Measurements from ENCODE around the gene UBE3D.
"Not testable (repeated sequence)": the region's sequence is repeated elsewhere in the genome, so short reads cannot be mapped to it uniquely, and the experiment has no call there.

The UBE3D gene

GRCh38 chr6:82910395-82910794, 155.2 kb downstream of the UBE3D start:
- DNase-seq (ENCODE audit: low read depth): no peak

- DNase-seq (ENCODE audit: low read depth): no peak
Measured at GRCh38 chr6:82909551-82909950, 156.1 kb downstream of the UBE3D start.

GRCh38 chr6:82908661-82909060, 157.0 kb downstream of the UBE3D start:
- DNase-seq (ENCODE audit: low read depth): no peak

- DNase-seq (ENCODE audit: low read depth): no peak
Measured at GRCh38 chr6:82906951-82907350, 158.7 kb downstream of the UBE3D start.

GRCh38 chr6:82906489-82906888, 159.2 kb downstream of the UBE3D start:
- no peak for DNase-seq (ENCODE audit: low read depth)

GRCh38 chr6:82904860-82905259, 160.8 kb downstream of the UBE3D start:
- no peak for DNase-seq (ENCODE audit: low read depth)

- no peak for DNase-seq (ENCODE audit: low read depth)
Measured at GRCh38 chr6:82904257-82904656, 161.4 kb downstream of the UBE3D start.

- DNase-seq (ENCODE audit: low read depth): no peak
Measured at GRCh38 chr6:82902290-82902689, 163.4 kb downstream of the UBE3D start.

- DNase-seq (ENCODE audit: low read depth): no peak
Measured at GRCh38 chr6:82894653-82895259, 170.9 kb downstream of the UBE3D start.

GRCh38 chr6:82893889-82894652, 171.6 kb downstream of the UBE3D start:
- no peak for DNase-seq (ENCODE audit: low read depth)

- DNase-seq (ENCODE audit: low read depth): not testable (repeated sequence)
Measured at GRCh38 chr6:82891503-82891902, 174.1 kb downstream of the UBE3D start.

GRCh38 chr6:82891076-82891475, 174.6 kb downstream of the UBE3D start:
- DNase-seq (ENCODE audit: low read depth): no peak

GRCh38 chr6:82890240-82890639, 175.4 kb downstream of the UBE3D start:
- DNase-seq (ENCODE audit: low read depth): no peak

- no peak for DNase-seq (ENCODE audit: low read depth)
Measured at GRCh38 chr6:82889143-82889542, 176.5 kb downstream of the UBE3D start.

- DNase-seq (ENCODE audit: low read depth): no peak
Measured at GRCh38 chr6:82882363-82883023, 183.1 kb downstream of the UBE3D start.

GRCh38 chr6:82881519-82881918, 184.1 kb downstream of the UBE3D start:
- DNase-seq (ENCODE audit: low read depth): no peak

GRCh38 chr6:82878812-82879211, 186.8 kb downstream of the UBE3D start:
- DNase-seq (ENCODE audit: low read depth): no peak

- no peak for DNase-seq (ENCODE audit: low read depth)
Measured at GRCh38 chr6:82877213-82878195, 188.1 kb downstream of the UBE3D start.

GRCh38 chr6:82875573-82876185, 190.0 kb downstream of the UBE3D start:
- no peak for DNase-seq (ENCODE audit: low read depth)

- no peak for DNase-seq (ENCODE audit: low read depth)
Measured at GRCh38 chr6:82874867-82875266, 190.8 kb downstream of the UBE3D start.

GRCh38 chr6:82872185-82872584, 193.5 kb downstream of the UBE3D start:
- no peak for DNase-seq (ENCODE audit: low read depth)

Data from stimulated activated CD8-positive, alpha-beta memory T cell treated with anti-CD3 and anti-CD28 coated beads, Interleukin-7, amount 100 ng/mL, for 24 hours (primary cell).